C4-2B (cell line): Measurements from ENCODE around the gene XPNPEP2.

Experiments
- ZFX ChIP-seq: fragments of 450-650 bp; IDR thresholded peaks from 2 replicates; pipeline ENCODE4 v1.6.1; 2017
- TF ChIP-seq, protein P1 (sequence below): fragments of 450-650 bp; conservative IDR thresholded peaks from 2 replicates; pipeline ENCODE4 v1.5.1; 2017; ENCODE audit warnings: mild to moderate bottlenecking

DNA sequence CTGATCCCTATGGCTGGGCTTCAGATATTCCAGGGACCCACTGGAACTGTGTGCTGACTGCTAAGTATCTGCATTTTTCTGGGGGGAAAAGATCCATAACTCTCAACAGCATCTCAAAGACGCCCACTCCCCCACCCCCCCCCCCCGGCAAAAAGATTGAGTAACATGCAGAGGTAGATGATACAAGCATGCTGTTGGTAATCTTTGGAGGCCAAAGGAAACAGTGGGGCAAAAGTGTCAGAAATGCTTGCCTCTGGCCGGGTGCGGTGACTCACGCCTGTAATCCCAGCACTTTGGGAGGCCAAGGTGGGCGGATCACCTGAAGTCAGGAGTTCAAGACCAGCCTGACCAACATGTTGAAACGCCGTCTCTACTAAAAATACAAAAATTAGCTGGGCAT lies 12.2 kb downstream of the XPNPEP2 start:
- TF ChIP-seq, protein P1, sequence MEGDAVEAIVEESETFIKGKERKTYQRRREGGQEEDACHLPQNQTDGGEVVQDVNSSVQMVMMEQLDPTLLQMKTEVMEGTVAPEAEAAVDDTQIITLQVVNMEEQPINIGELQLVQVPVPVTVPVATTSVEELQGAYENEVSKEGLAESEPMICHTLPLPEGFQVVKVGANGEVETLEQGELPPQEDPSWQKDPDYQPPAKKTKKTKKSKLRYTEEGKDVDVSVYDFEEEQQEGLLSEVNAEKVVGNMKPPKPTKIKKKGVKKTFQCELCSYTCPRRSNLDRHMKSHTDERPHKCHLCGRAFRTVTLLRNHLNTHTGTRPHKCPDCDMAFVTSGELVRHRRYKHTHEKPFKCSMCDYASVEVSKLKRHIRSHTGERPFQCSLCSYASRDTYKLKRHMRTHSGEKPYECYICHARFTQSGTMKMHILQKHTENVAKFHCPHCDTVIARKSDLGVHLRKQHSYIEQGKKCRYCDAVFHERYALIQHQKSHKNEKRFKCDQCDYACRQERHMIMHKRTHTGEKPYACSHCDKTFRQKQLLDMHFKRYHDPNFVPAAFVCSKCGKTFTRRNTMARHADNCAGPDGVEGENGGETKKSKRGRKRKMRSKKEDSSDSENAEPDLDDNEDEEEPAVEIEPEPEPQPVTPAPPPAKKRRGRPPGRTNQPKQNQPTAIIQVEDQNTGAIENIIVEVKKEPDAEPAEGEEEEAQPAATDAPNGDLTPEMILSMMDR, result no peak
- TF ChIP-seq ZFX, result no peak
